Upper lobe of left lung (tissue), 6 donors: ENCODE results near the gene TMEM108. TPM values are rescaled to one million over a fixed set of nuclear protein-coding genes. Genes with fewer than 3 reads are reported as not detected.
A peak's percentile ranks its signal among the peaks of the same experiment; 100 is the strongest.

ENCODE experiments used
- ATAC-seq, 2 donors: fragments of 200-7000 bp; cut with Tn5 transposase; one replicate each; pipeline ENCODE4 v1.9.1; 2022; ENCODE audit warnings: mild to moderate bottlenecking in 2 of 2, moderate library complexity in 2 of 2; ENCODE audit not compliant: low FRiP score in 2 of 2
- DNase-seq, 2 donors: peaks; one replicate each; pipeline ENCODE4 v3.0.0-alpha.2; 2019 to 2020
- H3K27ac ChIP-seq, 4 donors: fragments of 200-600 bp; sonication (generic); one replicate each; pipeline ENCODE4 v1.5.1; 2016 to 2019
- H3K27me3 ChIP-seq, 4 donors: fragments of 200-600 bp; sonication (generic); one replicate each; pipeline ENCODE4 v1.5.1; 2017 to 2019
- H3K36me3 ChIP-seq, 4 donors: fragments of 200-600 bp; sonication (generic); one replicate each; pipeline ENCODE4 v1.5.1; 2016 to 2019
- H3K4me1 ChIP-seq, 4 donors: fragments of 200-600 bp; sonication (generic); one replicate each; pipeline ENCODE4 v1.5.1; 2018 to 2019
- H3K4me3 ChIP-seq, 4 donors: fragments of 200-600 bp; sonication (generic); one replicate each; pipeline ENCODE4 v1.5.1; 2017 to 2019; ENCODE audit warnings: mild to moderate bottlenecking in 2 of 4, moderate library complexity in 1 of 4
- H3K9me3 ChIP-seq, 4 donors: fragments of 200-600 bp; sonication (generic); one replicate each; pipeline ENCODE4 v1.5.1; 2018 to 2019
- CTCF ChIP-seq, 6 experiments: fragments of 450-650 bp in 4 of 6; fragments of 200-600 bp in 2 of 6; sonication (generic) in 2 of 6; IDR thresholded peaks; one replicate each; pipeline ENCODE4 v1.5.1; 2016 to 2019; ENCODE audit warnings: antibody characterized with exemption in 6 of 6
- EP300 ChIP-seq, 4 donors: sonication (generic); formaldehyde crosslinking; IDR thresholded peaks; one replicate each; pipeline ENCODE4 v1.5.1; 2017; ENCODE audit warnings: antibody characterized with exemption in 4 of 4, control low read depth in 2 of 4
- POLR2A ChIP-seq, 4 donors: fragments of 450-650 bp; IDR thresholded peaks; one replicate each; pipeline ENCODE4 v1.5.1; 2016 to 2017; ENCODE audit warnings: antibody characterized with exemption in 4 of 4, mild to moderate bottlenecking in 2 of 4
- POLR2AphosphoS5 ChIP-seq, 2 donors: sonication (generic); formaldehyde crosslinking; IDR thresholded peaks; one replicate each; pipeline ENCODE4 v1.5.1; 2017; ENCODE audit warnings: antibody characterized with exemption in 2 of 2
- WGBS, 2 donors: methylation state at CpG; one replicate each; pipeline ENCODE4 v1.1.5; 2017 to 2018; 5-methylcytosine and 5-hydroxymethylcytosine counted together
- total RNA-seq, 6 donors: library from RNA; depleted of rRNA in 4 of 6; stranded (reverse); fragments of >200 nt in 4 of 6; gene quantifications; one replicate each; pipeline versions ENCODE4 v1.1.0 to v1.2.1, GENCODE V29; 2016 to 2021
- donor health status: DM: no; HTN: no; CAD: no; lungs with moderate emphysema.
- donor health status: DM: no; HTN: yes; CAD: no; lungs with severe emphysema.

TMEM108 gene
- total RNA-seq, 6 donors from 2014 or later = 3.1 to 13.0 (median 7.9) TPM

GRCh38 chr3:133159498-133160475 lies 121.6 kb downstream of the TMEM108 start:
- Histone ChIP-seq H3K4me1 (peaks cover 0 to 7% (median 3%) of the 10 kb centered on the region in 4 donors), H3K4me3 (no peak overlapping the region), H3K27me3 (no peaks in the 10 kb centered on the region), H3K27ac (no peak overlapping the region), H3K9me3 (no peaks in the 10 kb centered on the region), H3K36me3 (no peaks in the 10 kb centered on the region)
- WGBS, 2 donors = 89 to 95% methylated on average over 8 to 12 of the region's 12 CpGs
- no peak for ATAC-seq
- DNase-seq = no peak
- TF ChIP-seq POLR2AphosphoS5 (IDR thresholded peaks at IDR 0.05) = no peak
- TF ChIP-seq CTCF (IDR thresholded peaks at IDR 0.05) = no peak

GRCh38 chr3:133161656-133162055 lies 123.5 kb downstream of the TMEM108 start:
- Histone ChIP-seq H3K36me3 (no peaks in the 10 kb centered on the region), H3K4me1 (peaks cover 0 to 7% (median 3%) of the 10 kb centered on the region in 4 donors), H3K27me3 (no peaks in the 10 kb centered on the region), H3K4me3 (no peak overlapping the region), H3K27ac (no peak overlapping the region), H3K9me3 (no peaks in the 10 kb centered on the region)
- TF ChIP-seq EP300 (IDR thresholded peaks at IDR 0.05) (no peak), POLR2AphosphoS5 (IDR thresholded peaks at IDR 0.05) (no peak), POLR2A (IDR thresholded peaks at IDR 0.05) (no peak), CTCF (IDR thresholded peaks at IDR 0.05) (no peak)
- ATAC-seq (no peak), DNase-seq (peak in 1 of 2 donors; percentile 44)
- WGBS, 2 donors = 53 to 66% methylated on average over 3 of the region's 3 CpGs

- H3K9me3 ChIP-seq = no peaks in the 10 kb centered on the region
- DNase-seq (no peak), ATAC-seq (no peak)
- peaks cover 0 to 7% (median 3%) of the 10 kb centered on the region in 4 donors for H3K4me1 ChIP-seq
- no peak overlapping the region for H3K27ac ChIP-seq
- no peaks in the 10 kb centered on the region for H3K36me3 ChIP-seq
- H3K4me3 ChIP-seq = no peak overlapping the region
- no peaks in the 10 kb centered on the region for H3K27me3 ChIP-seq
- TF ChIP-seq POLR2A (IDR thresholded peaks at IDR 0.05) = no peak
- TF ChIP-seq EP300 (IDR thresholded peaks at IDR 0.05) = no peak
- TF ChIP-seq POLR2AphosphoS5 (IDR thresholded peaks at IDR 0.05) = no peak
- no peak for TF ChIP-seq CTCF (IDR thresholded peaks at IDR 0.05)
Observed at GRCh38 chr3:133162265-133162664, 124.1 kb downstream of the TMEM108 start.

GRCh38 chr3:133162670-133163305 lies 124.6 kb downstream of the TMEM108 start:
- no peak for TF ChIP-seq POLR2A (IDR thresholded peaks at IDR 0.05)
- TF ChIP-seq EP300 (IDR thresholded peaks at IDR 0.05) = no peak
- TF ChIP-seq CTCF (IDR thresholded peaks at IDR 0.05) = no peak
- TF ChIP-seq POLR2AphosphoS5 (IDR thresholded peaks at IDR 0.05) = no peak
- H3K27ac ChIP-seq = no peak overlapping the region
- no peaks in the 10 kb centered on the region for H3K9me3 ChIP-seq
- ATAC-seq (no peak), DNase-seq (no peak)
- H3K4me3 ChIP-seq = no peak overlapping the region
- no peaks in the 10 kb centered on the region for H3K27me3 ChIP-seq
- no peaks in the 10 kb centered on the region for H3K36me3 ChIP-seq
- WGBS, 2 donors = 64 to 68% methylated on average over 3 of the region's 3 CpGs
- peaks cover 0 to 7% (median 3%) of the 10 kb centered on the region in 4 donors for H3K4me1 ChIP-seq
